Heart left ventricle (tissue), 13 donors: ENCODE results near the gene SELENOP.

Experiments
- POLR2A ChIP-seq, 2 donors: fragments of 450-650 bp; IDR thresholded peaks; one replicate each; pipeline ENCODE4 v1.6.1; 2017; ENCODE audit warnings: antibody characterized with exemption in 2 of 2, mild to moderate bottlenecking in 2 of 2, moderate library complexity in 2 of 2
- TF ChIP-seq, protein P1 (sequence below), 12 donors: fragments of 200-600 bp; sonication (generic) in 4 of 12; IDR thresholded peaks; one replicate each; pipeline versions ENCODE4 v1.5.0 to v1.8.0; 2018 to 2022; ENCODE audit warnings: antibody characterized with exemption in 12 of 12, mild to moderate bottlenecking in 5 of 12
- donor health status: ischemic (EF 13 %, LVEDD 7.1; RV severe dilation, severe dysfunction).
- donor health status: DM: no; HTN: yes; CAD: no.
- donor health status: DM: no; HTN: no; CAD: no.
- donor health status: ischemic (EF 25% LVEDD 6.9; RV normal size, moderate dysfunction).
- donor health status: ischemic (EF 25% LVEDD 5.7; RV mildly dilated, moderate dysfunction).
- donor health status: ischemic (EF 35%, LVEDD 5.7; RV mildly dilated, moderate dysfunction).
- donor health status: nonischemic (EF 11% LVEDD 7.7; RV severe dilation, severe dysfunction).
- donor health status: DM: yes; HTN: yes; CAD: no.
- donor health status: PGD.
- donor health status: ischemic (EF 29% LVEDD 5.4; RV normal size, mild dysfunction).
- donor health status: nonischemic (EF 23%, LVEDD 6.1; RV moderate dilation, normal function).

DNA sequence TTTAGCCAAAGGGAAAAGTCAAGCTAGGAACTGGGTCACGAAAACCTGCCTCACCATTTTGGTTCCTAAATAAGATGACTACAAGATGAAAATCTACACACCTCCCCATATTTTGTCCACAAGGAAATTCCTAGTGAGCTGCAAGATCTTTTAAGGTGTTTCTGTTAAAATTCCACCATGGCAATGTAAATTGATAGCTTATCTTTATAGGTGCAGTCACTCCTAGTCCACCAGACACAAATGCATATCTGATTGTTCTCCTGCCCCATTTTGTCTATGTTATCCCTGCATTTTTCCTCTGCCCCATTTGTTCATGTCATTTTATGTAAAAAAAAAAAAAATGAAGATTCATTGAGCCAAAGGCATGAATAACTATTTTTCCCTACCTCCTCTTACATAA, 41.1 kb upstream of the SELENOP start:
- TF ChIP-seq, protein P1, sequence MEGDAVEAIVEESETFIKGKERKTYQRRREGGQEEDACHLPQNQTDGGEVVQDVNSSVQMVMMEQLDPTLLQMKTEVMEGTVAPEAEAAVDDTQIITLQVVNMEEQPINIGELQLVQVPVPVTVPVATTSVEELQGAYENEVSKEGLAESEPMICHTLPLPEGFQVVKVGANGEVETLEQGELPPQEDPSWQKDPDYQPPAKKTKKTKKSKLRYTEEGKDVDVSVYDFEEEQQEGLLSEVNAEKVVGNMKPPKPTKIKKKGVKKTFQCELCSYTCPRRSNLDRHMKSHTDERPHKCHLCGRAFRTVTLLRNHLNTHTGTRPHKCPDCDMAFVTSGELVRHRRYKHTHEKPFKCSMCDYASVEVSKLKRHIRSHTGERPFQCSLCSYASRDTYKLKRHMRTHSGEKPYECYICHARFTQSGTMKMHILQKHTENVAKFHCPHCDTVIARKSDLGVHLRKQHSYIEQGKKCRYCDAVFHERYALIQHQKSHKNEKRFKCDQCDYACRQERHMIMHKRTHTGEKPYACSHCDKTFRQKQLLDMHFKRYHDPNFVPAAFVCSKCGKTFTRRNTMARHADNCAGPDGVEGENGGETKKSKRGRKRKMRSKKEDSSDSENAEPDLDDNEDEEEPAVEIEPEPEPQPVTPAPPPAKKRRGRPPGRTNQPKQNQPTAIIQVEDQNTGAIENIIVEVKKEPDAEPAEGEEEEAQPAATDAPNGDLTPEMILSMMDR (IDR thresholded peaks at IDR 0.05) = no peak
- TF ChIP-seq POLR2A (IDR thresholded peaks at IDR 0.05) = no peak
